Erythroblast (primary cell): ENCODE data around the gene LRRC8C.

Experiments used
- GATA1 ChIP-seq: IDR thresholded peaks from 2 replicates; pipeline ENCODE4 v1.6.1; 2011; ENCODE audit warnings: low read depth, mild to moderate bottlenecking, control low read depth, low read length, moderate library complexity
- POLR2A ChIP-seq: IDR thresholded peaks from 2 replicates; pipeline ENCODE4 v1.6.1; 2011; ENCODE audit warnings: mild to moderate bottlenecking, low read length

DNA sequence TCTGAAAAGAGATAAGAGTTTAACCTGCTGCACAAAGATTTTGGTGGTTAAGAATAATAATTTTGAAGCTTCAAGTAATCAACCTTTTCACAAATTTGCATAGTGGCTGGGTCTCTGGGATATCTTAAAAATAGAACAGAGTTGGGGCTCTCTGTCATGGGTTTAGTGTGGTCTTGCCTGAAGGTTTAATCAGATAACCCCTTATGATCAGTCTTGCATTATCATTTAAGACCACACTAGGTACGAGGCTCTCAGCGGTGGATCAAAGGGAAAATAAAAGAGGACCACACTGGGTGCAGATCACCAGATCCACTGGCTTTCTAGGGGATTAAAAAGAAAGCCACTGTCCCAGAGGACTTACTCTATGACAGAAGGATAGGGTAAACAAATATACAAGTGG lies 19.5 kb downstream of the LRRC8C start:
- TF ChIP-seq POLR2A (no peak), GATA1 (no peak)
